GM12878 (cell line): ENCODE data around the gene MRPL49. TPM values are rescaled to one million over a fixed set of nuclear protein-coding genes. Genes with fewer than 3 reads are reported as not detected.
A peak's percentile ranks its signal among the peaks of the same experiment; 100 is the strongest.

ENCODE experiments used
- BCL3 ChIP-seq: IDR thresholded peaks from 2 replicates; pipeline ENCODE4 v1.6.1; 2011; ENCODE audit warnings: borderline replicate concordance, low read depth, mild to moderate bottlenecking, moderate library complexity, low read length; ENCODE audit not compliant: insufficient read depth, poor library complexity, severe bottlenecking
- BRCA1 ChIP-seq: IDR thresholded peaks from 2 replicates; pipeline ENCODE4 v1.6.1; 2011; ENCODE audit warnings: low read depth, low read length, improper control_type of control experiment
- CHD1 ChIP-seq: IDR thresholded peaks from 2 replicates; pipeline ENCODE4 v1.6.1; 2012; ENCODE audit warnings: low read depth, low read length, improper control_type of control experiment
- CREM ChIP-seq: IDR thresholded peaks from 2 replicates; pipeline ENCODE4 v1.6.1; 2014; ENCODE audit warnings: antibody characterized with exemption, low read depth
- ESRRA ChIP-seq: IDR thresholded peaks from 2 replicates; pipeline ENCODE4 v1.6.1; 2012; ENCODE audit warnings: mild to moderate bottlenecking, low read length, improper control_type of control experiment
- EZH2 ChIP-seq: IDR thresholded peaks from 2 replicates; pipeline ENCODE4 v1.6.1; 2012; ENCODE audit warnings: low read depth, mild to moderate bottlenecking, control low read depth, inconsistent platforms, low read length, borderline replicate concordance; ENCODE audit not compliant: control insufficient read depth
- IKZF2 ChIP-seq, 2 experiments: fragments of 450-650 bp; IDR thresholded peaks; 2 replicates each; pipeline ENCODE4 v1.6.1; 2017; ENCODE audit warnings: mild to moderate bottlenecking in 2 of 2, moderate library complexity in 2 of 2
- KAT2A ChIP-seq: conservative IDR thresholded peaks from 2 replicates; pipeline ENCODE4 v1.6.1; 2011; ENCODE audit warnings: low read depth, low read length; ENCODE audit not compliant: control insufficient read depth
- KLF5 ChIP-seq: fragments of 450-650 bp; IDR thresholded peaks from 2 replicates; pipeline ENCODE4 v1.6.1; 2014; ENCODE audit warnings: mild to moderate bottlenecking; ENCODE audit not compliant: partially characterized antibody
- MEF2A ChIP-seq: IDR thresholded peaks from 2 replicates; pipeline ENCODE4 v1.6.1; 2011; ENCODE audit warnings: low read depth, mild to moderate bottlenecking, low read length, moderate library complexity; ENCODE audit not compliant: insufficient read depth
- NBN ChIP-seq: fragments of 450-650 bp; IDR thresholded peaks from 2 replicates; pipeline ENCODE4 v1.6.1; 2016
- NFXL1 ChIP-seq: fragments of 450-650 bp; IDR thresholded peaks from 2 replicates; pipeline ENCODE4 v1.6.1; 2017; ENCODE audit warnings: antibody characterized with exemption, mild to moderate bottlenecking, borderline replicate concordance
- RAD21 ChIP-seq: IDR thresholded peaks from 2 replicates; pipeline ENCODE4 v1.6.1; 2011; ENCODE audit warnings: mild to moderate bottlenecking, low read depth, low read length, moderate library complexity; ENCODE audit not compliant: insufficient read depth
- RELB ChIP-seq: fragments of 450-650 bp; IDR thresholded peaks from 2 replicates; pipeline ENCODE4 v1.6.1; 2017; ENCODE audit warnings: low read depth, mild to moderate bottlenecking, moderate library complexity
- RUNX3 ChIP-seq: IDR thresholded peaks from 2 replicates; pipeline ENCODE4 v1.6.1; 2012; ENCODE audit warnings: low read length, inconsistent platforms
- SMC3 ChIP-seq: IDR thresholded peaks from 2 replicates; pipeline ENCODE4 v1.6.1; 2011; ENCODE audit warnings: low read length, improper control_type of control experiment, borderline replicate concordance
- SREBF1 ChIP-seq: IDR thresholded peaks from 2 replicates; pipeline ENCODE4 v1.6.1; 2012; ENCODE audit warnings: mild to moderate bottlenecking, low read length
- STAT1 ChIP-seq: fragments of 450-650 bp; conservative IDR thresholded peaks from 2 replicates; pipeline ENCODE4 v1.6.1; 2014; ENCODE audit warnings: antibody characterized with exemption, mild to moderate bottlenecking
- TCF12 ChIP-seq: IDR thresholded peaks from 2 replicates; pipeline ENCODE4 v1.6.1; 2011; ENCODE audit warnings: low read depth, mild to moderate bottlenecking, low read length
- TCF3 ChIP-seq: IDR thresholded peaks from 2 replicates; pipeline ENCODE4 v1.6.1; 2012; ENCODE audit warnings: low read depth, mild to moderate bottlenecking, low read length, borderline replicate concordance; ENCODE audit not compliant: insufficient read depth
- TCF7 ChIP-seq: IDR thresholded peaks from 2 replicates; pipeline ENCODE4 v1.6.1; 2014; ENCODE audit warnings: antibody characterized with exemption, borderline replicate concordance
- YY1 ChIP-seq: IDR thresholded peaks from 2 replicates; pipeline ENCODE4 v1.6.1; 2011; ENCODE audit warnings: low read depth, mild to moderate bottlenecking, low read length
- ZNF24 ChIP-seq: fragments of 450-650 bp; IDR thresholded peaks from 2 replicates; pipeline ENCODE4 v1.6.1; 2017; ENCODE audit warnings: antibody characterized with exemption, mild to moderate bottlenecking
- ZNF592 ChIP-seq: fragments of 450-650 bp; IDR thresholded peaks from 2 replicates; pipeline ENCODE4 v1.6.1; 2017; ENCODE audit warnings: mild to moderate bottlenecking, moderate library complexity
- polyA plus RNA-seq, 11 experiments: library from polyadenylated mRNA; depleted of rRNA in 4 of 11; unstranded in 6 of 11; stranded (reverse) in 5 of 11; fragments of >200 nt; fragmentation: Nextera tagmentation in 4 of 11; fragmentation: Illumina TruSeq in 1 of 11; extraction: Ambion mirVana in 4 of 11; extraction: Trizol in 1 of 11; gene quantifications; 1 replicate in 1 of 11; 2 replicates in 10 of 11; pipeline versions ENCODE4 v1.2.1 to v1.2.3, GENCODE V29; 2011 to 2016; ENCODE audit warnings: inconsistent platforms in 2 of 11, missing spikeins in 2 of 11, low read depth in 1 of 11
- total RNA-seq, 4 experiments: library from RNA; depleted of rRNA in 3 of 4; stranded (reverse); fragments of >200 nt in 3 of 4; fragmentation: Illumina TruSeq in 1 of 4; extraction: Trizol in 1 of 4; gene quantifications; 2 replicates each; pipeline versions ENCODE4 v1.2.1 to v1.2.3, GENCODE V29; 2013 to 2021

MRPL49 gene
- total and polyA plus RNA-seq, 10 of the 15 experiments (the other 5 are each of a cell fraction or from before 2014, with no cell fraction given) = 42.0 to 116 (median 71.7) TPM

- no peak for TF ChIP-seq ZNF592
- TF ChIP-seq TCF12 = no peak
- peak; percentile 82 for TF ChIP-seq SMC3
- 0 out of 2 replicates have a peak, but pooled peaks have one; percentile 31 for TF ChIP-seq NBN
- no peak for TF ChIP-seq IKZF2 (IDR thresholded peaks at IDR 0.05)
- 0 out of 2 replicates have a peak, but pooled peaks have one; percentile 8 for TF ChIP-seq CREM
- TF ChIP-seq EZH2 = no peak
- no peak for TF ChIP-seq ZNF24
- TF ChIP-seq YY1 = peak; percentile 43; the same call in 1 of the 2 replicates
- TF ChIP-seq MEF2A = 0 out of 2 replicates have a peak, but pooled peaks have one; percentile 32
- no peak for TF ChIP-seq SREBF1
- TF ChIP-seq KLF5 = no peak
- TF ChIP-seq TCF7 = no peak
- no peak for TF ChIP-seq ESRRA
- TF ChIP-seq BCL3 = no peak
- no peak for TF ChIP-seq KAT2A
- no peak for TF ChIP-seq RELB
- TF ChIP-seq BRCA1 = no peak
- peak; percentile 53 for TF ChIP-seq RUNX3
- TF ChIP-seq RAD21 = peak; percentile 57
- TF ChIP-seq TCF3 = no peak
- no peak for TF ChIP-seq STAT1
- no peak for TF ChIP-seq NFXL1
- TF ChIP-seq CHD1 = no peak
Observed at GRCh38 chr11:65110354-65110861, 11.7 kb upstream of the MRPL49 start (continued).
